Bronchial epithelial cell (primary cell): ENCODE results near the gene CEACAM20. TPM values are rescaled to one million over a fixed set of nuclear protein-coding genes. Genes with fewer than 3 reads are reported as not detected.
A peak's percentile ranks its signal among the peaks of the same experiment; 100 is the strongest.
"Not testable (repeated sequence)": the region's sequence is repeated elsewhere in the genome, so short reads cannot be mapped to it uniquely, and the experiment has no call there.

Experiments used
- DNase-seq: peaks from one replicate; pipeline ENCODE4 v3.0.0-alpha.2; 2010; ENCODE audit warnings: low read depth
- FAIRE-seq: peaks from 2 replicates; lab custom pipeline; 2011; peaks lifted over from hg19 to GRCh38; lab: Jason Lieb, UNC
- H3K27me3 ChIP-seq: 2 replicates; pipeline ENCODE4 v1.5.1; 2011; ENCODE audit warnings: low read length; ENCODE audit not compliant: control insufficient read depth, insufficient read depth
- H3K36me3 ChIP-seq: 2 replicates; pipeline ENCODE4 v1.5.1; 2011; ENCODE audit warnings: low read length; ENCODE audit not compliant: control insufficient read depth, insufficient read depth
- H3K4me3 ChIP-seq: 2 replicates; pipeline ENCODE4 v1.5.1; 2011; ENCODE audit warnings: mild to moderate bottlenecking, low read depth, low read length, control low read depth
- total RNA-seq: library from RNA; depleted of rRNA; stranded (reverse); fragments of >200 nt; gene quantifications from 2 replicates; pipeline ENCODE4 v1.2.1, GENCODE V29; 2014
- TF ChIP-seq, protein P1 (sequence below): IDR thresholded peaks from 2 replicates; pipeline ENCODE4 v1.5.1; 2011; ENCODE audit warnings: mild to moderate bottlenecking, moderate library complexity, low read length, control low read depth, inconsistent platforms; ENCODE audit not compliant: insufficient read depth, severe bottlenecking

The CEACAM20 gene
- total RNA-seq, 1 donor from 2014 or later = not detected

DNA sequence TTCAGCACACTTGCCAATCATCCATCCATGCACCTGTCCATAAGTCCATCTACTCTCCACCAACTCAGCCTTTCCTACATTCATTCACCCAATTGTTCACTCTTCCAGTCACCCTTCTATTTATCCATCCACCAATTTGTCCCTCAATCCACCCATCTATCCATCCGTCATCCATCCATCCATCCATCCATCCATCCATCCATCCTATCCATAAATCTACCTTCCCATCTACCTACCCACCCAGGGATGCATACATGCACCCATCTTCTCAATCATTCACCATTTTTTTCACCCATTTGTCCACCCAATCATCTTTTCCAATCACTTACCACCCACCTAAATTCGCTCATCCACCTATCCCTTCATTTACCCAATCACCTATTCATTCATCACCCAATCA is 14.6 kb upstream of the CEACAM20 start:
- Histone ChIP-seq H3K36me3 (no peaks in the 10 kb centered on the region), H3K4me3 (no peak overlapping the region), H3K27me3 (no peaks in the 10 kb centered on the region)
- FAIRE-seq = no peak
- DNase-seq = no peak
- TF ChIP-seq, protein P1, sequence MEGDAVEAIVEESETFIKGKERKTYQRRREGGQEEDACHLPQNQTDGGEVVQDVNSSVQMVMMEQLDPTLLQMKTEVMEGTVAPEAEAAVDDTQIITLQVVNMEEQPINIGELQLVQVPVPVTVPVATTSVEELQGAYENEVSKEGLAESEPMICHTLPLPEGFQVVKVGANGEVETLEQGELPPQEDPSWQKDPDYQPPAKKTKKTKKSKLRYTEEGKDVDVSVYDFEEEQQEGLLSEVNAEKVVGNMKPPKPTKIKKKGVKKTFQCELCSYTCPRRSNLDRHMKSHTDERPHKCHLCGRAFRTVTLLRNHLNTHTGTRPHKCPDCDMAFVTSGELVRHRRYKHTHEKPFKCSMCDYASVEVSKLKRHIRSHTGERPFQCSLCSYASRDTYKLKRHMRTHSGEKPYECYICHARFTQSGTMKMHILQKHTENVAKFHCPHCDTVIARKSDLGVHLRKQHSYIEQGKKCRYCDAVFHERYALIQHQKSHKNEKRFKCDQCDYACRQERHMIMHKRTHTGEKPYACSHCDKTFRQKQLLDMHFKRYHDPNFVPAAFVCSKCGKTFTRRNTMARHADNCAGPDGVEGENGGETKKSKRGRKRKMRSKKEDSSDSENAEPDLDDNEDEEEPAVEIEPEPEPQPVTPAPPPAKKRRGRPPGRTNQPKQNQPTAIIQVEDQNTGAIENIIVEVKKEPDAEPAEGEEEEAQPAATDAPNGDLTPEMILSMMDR = no peak

DNA sequence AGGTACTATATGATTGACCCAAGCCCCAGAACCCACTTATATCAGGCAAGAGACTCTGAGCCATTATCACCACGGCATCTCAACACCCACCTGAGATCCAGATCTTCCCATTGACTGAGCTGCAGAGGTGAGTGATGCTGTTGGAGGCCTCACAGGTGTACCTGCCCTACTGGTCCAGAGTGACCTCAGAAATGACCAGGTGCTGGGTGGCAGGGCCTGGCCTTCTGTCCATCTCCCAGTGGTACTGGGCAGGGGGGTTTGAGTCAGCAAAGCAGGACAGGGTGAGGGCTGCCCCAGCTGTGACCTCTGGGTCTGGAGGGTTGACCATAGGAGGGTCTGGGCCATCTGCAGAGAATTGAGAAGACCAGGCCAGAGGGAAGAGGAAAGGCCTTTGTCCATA is 13.2 kb upstream of the CEACAM20 start:
- DNase-seq (no peak), FAIRE-seq (no peak)
- Histone ChIP-seq H3K4me3 (no peak overlapping the region), H3K27me3 (no peaks in the 10 kb centered on the region), H3K36me3 (no peaks in the 10 kb centered on the region)
- TF ChIP-seq, protein P1 = no peak

DNA sequence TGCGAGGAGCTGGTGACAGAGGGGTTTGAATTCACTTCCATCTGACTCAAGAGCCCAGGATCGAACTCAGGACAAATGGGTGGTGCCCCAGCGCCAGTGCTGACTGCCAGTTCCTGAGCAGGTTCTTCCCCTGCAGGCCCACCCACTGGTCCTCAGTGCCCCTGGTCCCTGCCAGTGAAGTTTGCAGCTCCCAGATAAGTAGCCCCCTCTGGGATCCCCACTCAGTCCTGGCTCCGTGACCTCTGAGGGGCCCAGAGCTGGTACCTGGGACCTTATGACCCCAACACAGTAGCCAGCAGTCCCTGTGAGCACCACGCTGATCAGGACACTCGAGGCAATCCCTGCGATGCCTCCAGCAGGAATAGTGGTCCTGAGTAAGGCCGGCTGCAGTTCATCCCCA is 11.3 kb upstream of the CEACAM20 start:
- FAIRE-seq = no peak

DNA sequence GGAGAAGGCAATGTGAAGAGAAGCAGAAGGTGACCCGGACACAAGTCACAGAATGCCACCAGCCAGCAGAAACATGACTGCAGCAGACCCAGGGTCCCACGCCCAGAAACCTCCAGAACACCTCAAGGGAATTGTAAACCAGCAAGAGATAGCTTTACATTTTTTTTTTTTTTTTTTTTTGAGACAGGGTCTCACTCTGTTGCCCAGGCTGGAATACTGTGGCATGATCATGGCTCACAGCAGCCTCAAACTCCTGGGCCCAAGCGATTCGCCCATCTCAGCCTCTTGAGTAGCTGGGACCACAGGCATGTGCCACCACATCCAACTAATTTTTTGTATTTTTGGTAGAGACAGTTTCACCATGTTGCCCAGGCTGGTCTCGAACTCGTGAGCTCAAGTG is 10.5 kb upstream of the CEACAM20 start:
- TF ChIP-seq, protein P1 = no peak
- no peak overlapping the region for H3K4me3 ChIP-seq
- FAIRE-seq (no peak), DNase-seq (no peak)
- H3K36me3 ChIP-seq = no peaks in the 10 kb centered on the region
- no peaks in the 10 kb centered on the region for H3K27me3 ChIP-seq

More for the DNA sequence above, 11.3 kb upstream of the CEACAM20 start:
- no peaks in the 10 kb centered on the region for H3K27me3 ChIP-seq
- no peaks in the 10 kb centered on the region for H3K36me3 ChIP-seq
- no peak for DNase-seq
- no peak overlapping the region for H3K4me3 ChIP-seq
- TF ChIP-seq, protein P1 = no peak

DNA sequence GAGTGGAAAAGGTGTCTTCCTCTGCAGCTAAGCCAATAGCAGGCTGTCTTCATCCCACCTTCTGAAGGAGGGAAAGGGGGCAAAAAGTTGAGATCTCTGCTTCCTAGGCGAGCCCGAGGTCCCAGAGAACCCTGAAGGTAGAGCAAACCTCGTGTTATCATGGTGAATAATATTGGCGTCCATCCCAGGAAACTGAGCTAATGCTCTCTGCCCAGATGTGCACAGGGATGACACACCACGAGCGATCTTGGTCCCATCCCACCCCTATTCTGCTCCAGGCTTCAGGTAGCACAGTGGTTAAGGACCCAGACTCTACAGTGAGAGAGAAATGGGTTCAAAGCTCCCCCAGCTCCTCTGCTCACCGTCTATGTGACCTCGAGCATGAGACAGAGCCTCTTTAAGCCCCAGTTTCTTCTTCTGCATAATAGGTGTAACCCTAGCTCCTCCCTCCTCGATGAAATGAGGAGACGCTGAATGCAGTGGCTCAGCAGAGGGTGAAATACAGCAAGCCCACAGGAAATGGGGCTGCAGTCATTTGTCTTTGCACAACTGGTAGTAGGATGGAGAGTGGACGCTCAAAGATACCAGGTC is 9.9 kb upstream of the CEACAM20 start:
- TF ChIP-seq, protein P1 = no peak
- Histone ChIP-seq H3K27me3 (no peaks in the 10 kb centered on the region), H3K4me3 (no peak overlapping the region), H3K36me3 (no peaks in the 10 kb centered on the region)
- FAIRE-seq = no peak
- DNase-seq = peak; percentile 71

DNA sequence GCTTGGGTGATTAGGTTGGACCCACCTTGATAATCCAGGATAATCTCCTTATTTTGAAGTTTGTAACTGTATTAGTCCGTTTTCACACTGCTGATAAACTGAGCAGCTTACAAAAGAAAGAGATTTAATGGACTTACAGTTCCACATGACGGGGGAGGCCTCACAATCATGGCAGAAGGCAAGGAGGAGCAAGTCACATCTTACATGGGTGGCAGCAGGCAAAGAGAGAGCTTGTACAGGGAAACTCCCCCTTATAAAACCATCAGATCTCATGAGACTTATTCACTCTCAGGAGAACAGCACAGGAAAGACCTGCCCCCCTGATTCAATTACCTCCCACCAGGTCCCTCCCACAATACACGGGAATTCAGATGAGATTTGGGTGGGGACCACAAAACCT is 5.9 kb upstream of the CEACAM20 start:
- not testable (repeated sequence) for H3K27me3 ChIP-seq, H3K4me3 ChIP-seq, H3K36me3 ChIP-seq, FAIRE-seq, DNase-seq
